Erythroblast (primary cell): Measurements from ENCODE around the gene FAM3C.

Experiments
- DNase-seq, 2 experiments: peaks; one replicate each; lab custom pipeline; 2025; lab: John Stamatoyannopoulos, UW
- GATA1 ChIP-seq: IDR thresholded peaks from 2 replicates; pipeline ENCODE4 v1.6.1; 2011; ENCODE audit warnings: low read depth, mild to moderate bottlenecking, control low read depth, low read length, moderate library complexity
- POLR2A ChIP-seq: IDR thresholded peaks from 2 replicates; pipeline ENCODE4 v1.6.1; 2011; ENCODE audit warnings: mild to moderate bottlenecking, low read length

Gene FAM3C

GRCh38 chr7:121420976-121421375, 24.9 kb upstream of the FAM3C start:
- TF ChIP-seq POLR2A (no peak), GATA1 (no peak)
- no peak for DNase-seq

- DNase-seq, result no peak
Observed at GRCh38 chr7:121419201-121420148, 23.4 kb upstream of the FAM3C start.

DNA sequence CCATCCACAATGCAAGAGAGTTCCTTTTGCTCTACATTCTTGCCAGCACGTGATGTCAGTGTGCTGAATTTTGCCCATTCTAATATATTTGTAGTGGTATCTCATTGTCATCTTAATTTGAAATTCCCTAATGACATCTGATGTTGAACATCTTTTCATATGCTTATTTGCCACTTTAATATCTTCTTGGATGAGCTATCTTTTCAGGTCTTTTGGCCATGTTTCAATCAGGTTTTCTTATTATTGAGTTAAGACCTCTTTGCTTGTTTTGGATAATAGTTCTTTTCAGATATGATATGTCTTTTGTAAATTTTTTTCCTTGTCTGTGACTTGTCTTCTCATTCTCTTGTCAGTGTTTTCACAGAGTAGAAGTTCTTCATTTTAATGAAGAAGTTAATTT, 20.4 kb upstream of the FAM3C start:
- TF ChIP-seq GATA1 (no peak), POLR2A (no peak)
- DNase-seq, result no peak

More at GRCh38 chr7:121419201-121420148, 23.4 kb upstream of the FAM3C start:
- TF ChIP-seq POLR2A (no peak), GATA1 (no peak)

DNA sequence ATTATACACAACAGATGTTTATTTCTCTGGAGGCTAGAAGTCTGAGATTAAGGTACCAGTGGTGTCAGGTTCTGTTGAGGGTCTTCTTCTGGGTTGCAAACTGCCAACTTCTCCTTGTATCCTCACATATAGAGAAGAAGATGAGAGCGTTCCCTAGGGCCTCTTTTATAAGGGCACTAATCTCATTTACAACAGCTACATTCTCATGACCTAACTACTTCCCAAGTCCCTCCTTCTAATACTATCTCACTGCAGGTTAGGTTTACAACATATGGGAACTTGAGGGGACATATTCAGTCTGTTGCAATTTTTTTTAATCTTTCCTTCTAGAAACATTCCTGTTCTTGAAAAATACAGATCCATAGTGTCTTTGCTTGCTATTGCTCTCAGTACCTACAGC, 18.3 kb upstream of the FAM3C start:
- TF ChIP-seq POLR2A, result no peak
- no peak for TF ChIP-seq GATA1
- no peak for DNase-seq

GRCh38 chr7:121411597-121411979, 15.5 kb upstream of the FAM3C start:
- no peak for TF ChIP-seq POLR2A
- TF ChIP-seq GATA1, result no peak
- DNase-seq, result no peak

GRCh38 chr7:121410829-121411596, 14.9 kb upstream of the FAM3C start:
- no peak for DNase-seq
- TF ChIP-seq GATA1 (no peak), POLR2A (no peak)

GRCh38 chr7:121406944-121407343, 10.8 kb upstream of the FAM3C start:
- DNase-seq, result no peak

DNA sequence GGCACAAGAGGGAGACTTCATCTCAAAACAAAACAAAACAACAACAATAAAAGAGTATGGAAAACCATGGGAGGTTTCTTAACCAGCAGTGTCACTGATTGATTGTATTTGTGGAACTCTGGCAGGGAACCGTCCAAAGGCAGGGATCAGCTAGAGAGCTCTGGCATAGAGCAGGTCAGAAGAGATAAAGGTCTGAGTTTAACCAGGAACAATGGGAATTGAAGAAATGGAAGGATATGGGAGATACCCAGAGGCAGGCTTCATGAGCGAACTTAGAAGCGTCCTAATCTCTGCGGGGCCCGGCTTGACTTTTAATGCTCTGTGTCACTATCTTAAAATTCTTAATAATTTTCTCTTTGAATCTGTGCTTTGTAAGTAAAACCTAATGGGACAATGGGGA, 10.4 kb upstream of the FAM3C start:
- no peak for DNase-seq
- no peak for TF ChIP-seq POLR2A
- no peak for TF ChIP-seq GATA1

More at GRCh38 chr7:121406944-121407343, 10.8 kb upstream of the FAM3C start:
- TF ChIP-seq GATA1, result no peak
- TF ChIP-seq POLR2A, result no peak

- DNase-seq, result no peak
Observed at GRCh38 chr7:121404348-121404747, 8.2 kb upstream of the FAM3C start.

GRCh38 chr7:121402701-121403100, 6.6 kb upstream of the FAM3C start:
- no peak for DNase-seq
- TF ChIP-seq GATA1 (no peak), POLR2A (no peak)

More at GRCh38 chr7:121404348-121404747, 8.2 kb upstream of the FAM3C start:
- TF ChIP-seq POLR2A, result no peak
- no peak for TF ChIP-seq GATA1

GRCh38 chr7:121401896-121402295, 5.8 kb upstream of the FAM3C start:
- DNase-seq, result no peak
- no peak for TF ChIP-seq GATA1
- TF ChIP-seq POLR2A, result no peak

DNA sequence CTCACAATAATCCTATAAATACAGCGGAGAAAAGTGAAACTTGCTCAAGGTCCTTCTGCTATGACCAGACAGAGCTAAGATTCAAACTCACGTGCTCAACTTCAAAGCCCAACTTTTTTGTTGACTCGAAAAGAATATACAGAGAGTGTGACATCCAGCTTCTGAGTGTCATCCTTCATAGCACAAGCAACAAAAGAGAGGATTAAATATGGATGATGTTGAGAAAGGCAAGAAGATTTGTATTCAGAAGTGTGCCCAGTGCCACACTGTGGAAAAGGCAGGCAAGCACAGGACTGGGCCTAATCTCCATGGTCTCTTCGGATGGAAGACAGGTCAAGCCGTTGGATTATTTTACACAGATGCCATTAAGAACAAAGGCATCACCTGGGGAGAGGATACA, 2.1 kb upstream of the FAM3C start:
- DNase-seq, result no peak
- no peak for TF ChIP-seq GATA1
- no peak for TF ChIP-seq POLR2A

- no peak for DNase-seq
- TF ChIP-seq POLR2A (no peak), GATA1 (no peak)
Observed at GRCh38 chr7:121397822-121398221, 1.7 kb upstream of the FAM3C start.

GRCh38 chr7:121397361-121397760, 1.3 kb upstream of the FAM3C start:
- TF ChIP-seq POLR2A, result no peak
- no peak for TF ChIP-seq GATA1
- DNase-seq, result peak in 1 of 2 experiments; percentile 18
